PC-3 (cell line): ENCODE results near the gene XG. TPM values are rescaled to one million over a fixed set of nuclear protein-coding genes. Genes with fewer than 3 reads are reported as not detected.
"Not testable (repeated sequence)": the region's sequence is repeated elsewhere in the genome, so short reads cannot be mapped to it uniquely, and the experiment has no call there.

ENCODE experiments used
- ATAC-seq: fragments of 200-7000 bp; cut with Tn5 transposase; 2 replicates; pipeline ENCODE4 v1.9.1; 2020; ENCODE audit warnings: mild to moderate bottlenecking, moderate library complexity
- BruUV-seq: library from RNA; stranded (reverse); fragments of 400-500 nt; replicated peaks from 2 replicates; lab custom pipeline; 2021; lab: Mats Ljungman, UMichigan
- CTCF ChIA-PET: fragments of 300-600 bp; sonication (Branson Sonifier 250); formaldehyde crosslinking; loops from one replicate; lab custom pipeline; 2022; ENCODE audit warnings: antibody characterized with exemption; lab: Charles Lee
- POLR2A ChIA-PET: fragments of 300-600 bp; sonication (Branson Sonifier 250); formaldehyde crosslinking; loops from one replicate; lab custom pipeline; 2022; ENCODE audit warnings: antibody characterized with exemption; ENCODE audit not compliant: unreplicated experiment; lab: Charles Lee
- DNase-seq: peaks from one replicate; pipeline ENCODE4 v3.0.0-alpha.2; 2015
- H2AFZ ChIP-seq: fragments of 300-600 bp; sonication (generic); 2 replicates; pipeline ENCODE4 v1.6.0; 2016; ENCODE audit warnings: antibody characterized with exemption, low read length
- H3F3A ChIP-seq: fragments of 300-600 bp; sonication (generic); one replicate; pipeline ENCODE4 v1.6.0; 2017; ENCODE audit warnings: antibody characterized with exemption, low read length, control low read depth, mild to moderate bottlenecking; ENCODE audit not compliant: unreplicated experiment
- H3K27ac ChIP-seq: fragments of 300-600 bp; sonication (generic); 2 replicates; pipeline ENCODE4 v1.5.1; 2016; ENCODE audit warnings: mild to moderate bottlenecking, low read length
- H3K27me3 ChIP-seq: fragments of 300-600 bp; sonication (generic); 2 replicates; pipeline ENCODE4 v1.6.1; 2016; ENCODE audit warnings: low read length, mixed read lengths
- H3K36me3 ChIP-seq: fragments of 300-600 bp; sonication (generic); 2 replicates; pipeline ENCODE4 v1.6.1; 2016; ENCODE audit warnings: low read depth, mixed run types, low read length, mixed read lengths
- H3K4me1 ChIP-seq: fragments of 300-600 bp; sonication (generic); 2 replicates; pipeline ENCODE4 v1.5.1; 2016; ENCODE audit warnings: low read length; ENCODE audit not compliant: insufficient read depth
- H3K4me2 ChIP-seq: fragments of 300-600 bp; sonication (generic); 2 replicates; pipeline ENCODE4 v1.6.0; 2016; ENCODE audit warnings: low read length
- H3K4me3 ChIP-seq: fragments of 300-600 bp; sonication (generic); 2 replicates; pipeline ENCODE4 v1.5.1; 2016; ENCODE audit warnings: mild to moderate bottlenecking, low read length, mixed read lengths
- H3K79me2 ChIP-seq: fragments of 300-600 bp; sonication (generic); 2 replicates; pipeline ENCODE4 v1.6.1; 2017; ENCODE audit warnings: low read length, mixed read lengths
- H3K9ac ChIP-seq: fragments of 300-600 bp; sonication (generic); 2 replicates; pipeline ENCODE4 v1.6.0; 2016; ENCODE audit warnings: mild to moderate bottlenecking, low read length
- H3K9me2 ChIP-seq: fragments of 300-600 bp; sonication (generic); replicated peaks from 2 replicates; pipeline ENCODE4 v1.6.1; 2016; ENCODE audit warnings: mixed run types, low read length, mixed read lengths
- H3K9me3 ChIP-seq: fragments of 300-600 bp; sonication (generic); 2 replicates; pipeline ENCODE4 v1.6.1; 2016; ENCODE audit warnings: low read length, mixed read lengths
- H4K20me1 ChIP-seq: fragments of 300-600 bp; sonication (generic); 2 replicates; pipeline ENCODE4 v1.6.1; 2016; ENCODE audit warnings: low read length, mixed read lengths
- CTCF ChIP-seq: fragments of 300-600 bp; sonication (generic); conservative IDR thresholded peaks from 2 replicates; pipeline ENCODE4 v1.5.1; 2017; ENCODE audit warnings: antibody characterized with exemption, low read depth, mild to moderate bottlenecking, low read length
- EZH2 ChIP-seq: fragments of 300-600 bp; sonication (generic); IDR thresholded peaks from one replicate; pipeline ENCODE4 v1.6.1; 2017; ENCODE audit warnings: antibody characterized with exemption, mild to moderate bottlenecking, low read length; ENCODE audit not compliant: unreplicated experiment
- EZH2phosphoT487 ChIP-seq: fragments of 300-600 bp; sonication (generic); IDR thresholded peaks from 2 replicates; pipeline ENCODE4 v1.6.1; 2018; ENCODE audit warnings: mild to moderate bottlenecking, antibody characterized with exemption, low read length, borderline replicate concordance
- intact Hi-C: fragments of 100-400 bp; cut with micrococcal nuclease; formaldehyde crosslinking; loops from 2 replicates; pipeline ENCODE4 v1.9.0; 2023
- total RNA-seq: library from RNA; depleted of rRNA; stranded (reverse); fragments of >200 nt; gene quantifications from 2 replicates; pipeline ENCODE4 v1.2.3, GENCODE V29; 2014

Gene XG
- total RNA-seq, 1 experiment from 2014 or later = not detected

GRCh38 chrX:2748171-2748814 is 3.5 kb upstream of the XG start:
- Histone ChIP-seq H3K4me3 (no peak overlapping the region), H3K4me2 (no peak overlapping the region), H3K27ac (no peak overlapping the region), H4K20me1 (no peaks in the 10 kb centered on the region), H3K79me2 (no peaks in the 10 kb centered on the region), H3K36me3 (no peaks in the 10 kb centered on the region), H3K4me1 (peaks cover 4% of the 10 kb centered on the region; the same call in 1 of the 2 replicates), H3K27me3 (no peaks in the 10 kb centered on the region), H2AFZ (no peak overlapping the region), H3F3A (no peaks in the 10 kb centered on the region), H3K9me3 (no peaks in the 10 kb centered on the region), H3K9ac (no peak overlapping the region), H3K9me2 (no peaks in the 10 kb centered on the region)
- no TSS peak for BruUV-seq
- TF ChIP-seq EZH2phosphoT487 (no peak), EZH2 (no peak), CTCF (no peak)
- POLR2A ChIA-PET = no interaction called here
- no peak for ATAC-seq
- intact Hi-C loops = no loop called here
- DNase-seq = no peak
- CTCF ChIA-PET = no interaction called here

- no peaks in the 10 kb centered on the region for H3K9me2 ChIP-seq
- BruUV-seq = no TSS peak
- ATAC-seq = no peak
- H2AFZ ChIP-seq = no peak overlapping the region
- H3K4me1 ChIP-seq = peaks cover 4% of the 10 kb centered on the region; the same call in 1 of the 2 replicates
- H3K4me2 ChIP-seq = no peak overlapping the region
- no peaks in the 10 kb centered on the region for H3K79me2 ChIP-seq
- H3K4me3 ChIP-seq = no peak overlapping the region
- no peaks in the 10 kb centered on the region for H3K27me3 ChIP-seq
- ChIA-PET POLR2A (no interaction called here), CTCF (no interaction called here)
- H3F3A ChIP-seq = no peaks in the 10 kb centered on the region
- no peaks in the 10 kb centered on the region for H4K20me1 ChIP-seq
- TF ChIP-seq EZH2 (no peak), CTCF (no peak), EZH2phosphoT487 (no peak)
- DNase-seq = no peak
- H3K27ac ChIP-seq = no peak overlapping the region
- H3K36me3 ChIP-seq = no peaks in the 10 kb centered on the region
- intact Hi-C loops = no loop called here
- no peaks in the 10 kb centered on the region for H3K9me3 ChIP-seq
- H3K9ac ChIP-seq = no peak overlapping the region
These were observed 3.0 kb upstream of the XG start for GRCh38 chrX:2748815-2749188.

DNA sequence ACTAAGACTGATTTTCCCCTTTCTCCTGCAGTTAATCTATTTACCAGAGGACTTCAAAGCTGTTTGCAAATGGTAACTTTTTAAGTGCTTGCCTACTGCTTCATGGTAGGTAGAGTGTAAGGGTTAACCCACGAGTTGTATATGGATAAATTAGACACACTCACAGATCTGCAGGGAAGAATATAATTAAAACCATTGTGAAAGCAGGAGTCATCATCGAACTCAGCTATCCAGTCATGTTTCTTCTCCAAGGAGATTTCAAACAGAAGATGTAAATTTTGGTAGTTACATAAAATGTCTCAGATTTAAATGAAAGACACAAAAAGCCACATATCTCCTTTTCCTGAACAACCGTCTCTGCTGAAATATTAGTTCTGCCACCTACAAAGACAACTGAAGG is 549 bp upstream of the XG start:
- H3F3A ChIP-seq = no peaks in the 10 kb centered on the region
- H3K9me3 ChIP-seq = no peaks in the 10 kb centered on the region
- POLR2A ChIA-PET = no interaction called here
- H3K4me1 ChIP-seq = peaks cover 4% of the 10 kb centered on the region; the same call in 1 of the 2 replicates
- no peaks in the 10 kb centered on the region for H3K79me2 ChIP-seq
- CTCF ChIA-PET = no interaction called here
- no peak for DNase-seq
- H3K27ac ChIP-seq = no peak overlapping the region
- TF ChIP-seq EZH2phosphoT487 = no peak
- TF ChIP-seq EZH2 = no peak
- no peak for TF ChIP-seq CTCF
- no TSS peak for BruUV-seq
- H3K27me3 ChIP-seq = no peaks in the 10 kb centered on the region
- no peak overlapping the region for H3K4me3 ChIP-seq
- H4K20me1 ChIP-seq = no peaks in the 10 kb centered on the region
- intact Hi-C loops = no loop called here
- H3K9ac ChIP-seq = no peak overlapping the region
- H2AFZ ChIP-seq = no peak overlapping the region
- H3K36me3 ChIP-seq = no peaks in the 10 kb centered on the region
- H3K9me2 ChIP-seq = no peaks in the 10 kb centered on the region
- no peak overlapping the region for H3K4me2 ChIP-seq
- no peak for ATAC-seq

GRCh38 chrX:2752441-2752840 is 601 bp downstream of the XG start:
- DNase-seq = peak; percentile 34
- H3K9me2 ChIP-seq, H3K9me3 ChIP-seq, H3K27me3 ChIP-seq, ATAC-seq, H3K27ac ChIP-seq, H3F3A ChIP-seq, H3K4me2 ChIP-seq, H3K4me1 ChIP-seq, CTCF ChIA-PET, H3K9ac ChIP-seq, BruUV-seq, intact Hi-C loops, H3K4me3 ChIP-seq, POLR2A ChIA-PET, H3K36me3 ChIP-seq, H3K79me2 ChIP-seq, H4K20me1 ChIP-seq: not testable (repeated sequence)
- 0 out of 2 replicates have a peak overlapping the region, but pooled peaks have one; percentile 18 for H2AFZ ChIP-seq
